ENCODE measurements around the gene MUC2.

The MUC2 gene

GRCh38 chr11:1029654-1030053, 45.0 kb upstream of the MUC2 start:
- no peaks in the 10 kb centered on the region for H3K36me3 ChIP-seq (ENCODE audit: insufficient read depth, low read length)
- H3K27ac ChIP-seq: no peak overlapping the region
- no peak overlapping the region for H3K4me3 ChIP-seq
- no peak for TF ChIP-seq POLR2AphosphoS5 (IDR thresholded peaks at IDR 0.05; ENCODE audit: borderline replicate concordance, low read depth, low read length)
- TF ChIP-seq FOXP2 (optimal IDR thresholded peaks at IDR 0.05; ENCODE audit: control extremely low read depth, extremely low read length, insufficient read depth): no peak
- no peak for TF ChIP-seq EZH2 (IDR thresholded peaks at IDR 0.05)
- DNase-seq (ENCODE audit: low read depth, low spot score): no peak
- no peak overlapping the region for H3K9ac ChIP-seq (ENCODE audit: insufficient read length)
- H3K9me3 ChIP-seq (ENCODE audit: low read depth, low read length): no peaks in the 10 kb centered on the region

GRCh38 chr11:1030086-1030485, 44.6 kb upstream of the MUC2 start:
- TF ChIP-seq POLR2AphosphoS5 (IDR thresholded peaks at IDR 0.05; ENCODE audit: borderline replicate concordance, low read depth, low read length): no peak
- Histone ChIP-seq H3K9me3 (ENCODE audit: low read depth, low read length) (no peaks in the 10 kb centered on the region), H3K27ac (no peak overlapping the region), H3K36me3 (ENCODE audit: insufficient read depth, low read length) (no peaks in the 10 kb centered on the region), H3K9ac (ENCODE audit: insufficient read length) (no peak overlapping the region), H3K4me3 (no peak overlapping the region)
- DNase-seq (ENCODE audit: low read depth, low spot score): no peak

- H3K9me3 ChIP-seq (ENCODE audit: low read depth, low read length): no peaks in the 10 kb centered on the region
- no peak for TF ChIP-seq POLR2AphosphoS5 (IDR thresholded peaks at IDR 0.05; ENCODE audit: borderline replicate concordance, low read depth, low read length)
Observed at GRCh38 chr11:1030556-1030955, 44.1 kb upstream of the MUC2 start.

GRCh38 chr11:1031121-1031899, 43.4 kb upstream of the MUC2 start:
- Histone ChIP-seq H3K36me3 (ENCODE audit: insufficient read depth, low read length) (no peaks in the 10 kb centered on the region), H3K9me3 (ENCODE audit: low read depth, low read length) (no peaks in the 10 kb centered on the region), H3K4me3 (no peak overlapping the region), H3K9ac (ENCODE audit: insufficient read length) (no peak overlapping the region), H3K27ac (no peak overlapping the region)
- TF ChIP-seq EZH2 (IDR thresholded peaks at IDR 0.05) (no peak), POLR2AphosphoS5 (IDR thresholded peaks at IDR 0.05; ENCODE audit: borderline replicate concordance, low read depth, low read length) (no peak), FOXP2 (optimal IDR thresholded peaks at IDR 0.05; ENCODE audit: control extremely low read depth, extremely low read length, insufficient read depth) (no peak)
- DNase-seq (ENCODE audit: low read depth, low spot score): no peak

More at GRCh38 chr11:1030556-1030955, 44.1 kb upstream of the MUC2 start:
- Histone ChIP-seq H3K4me3 (no peak overlapping the region), H3K36me3 (ENCODE audit: insufficient read depth, low read length) (no peaks in the 10 kb centered on the region), H3K9ac (ENCODE audit: insufficient read length) (no peak overlapping the region), H3K27ac (no peak overlapping the region)
- no peak for DNase-seq (ENCODE audit: low read depth, low spot score)

- DNase-seq (ENCODE audit: low read depth, low spot score): no peak
- Histone ChIP-seq H3K9ac (ENCODE audit: insufficient read length) (no peak overlapping the region), H3K9me3 (ENCODE audit: low read depth, low read length) (no peaks in the 10 kb centered on the region), H3K27ac (no peak overlapping the region), H3K36me3 (ENCODE audit: insufficient read depth, low read length) (no peaks in the 10 kb centered on the region), H3K4me3 (no peak overlapping the region)
- no peak for TF ChIP-seq FOXP2 (optimal IDR thresholded peaks at IDR 0.05; ENCODE audit: control extremely low read depth, extremely low read length, insufficient read depth)
- TF ChIP-seq POLR2AphosphoS5 (IDR thresholded peaks at IDR 0.05; ENCODE audit: borderline replicate concordance, low read depth, low read length): no peak
- TF ChIP-seq EZH2 (IDR thresholded peaks at IDR 0.05): no peak
Observed at GRCh38 chr11:1032310-1032891, 42.3 kb upstream of the MUC2 start.

- no peaks in the 10 kb centered on the region for H3K36me3 ChIP-seq (ENCODE audit: insufficient read depth, low read length)
- no peak overlapping the region for H3K27ac ChIP-seq
- no peak for DNase-seq (ENCODE audit: low read depth, low spot score)
- H3K4me3 ChIP-seq: no peak overlapping the region
- no peaks in the 10 kb centered on the region for H3K9me3 ChIP-seq (ENCODE audit: low read depth, low read length)
- TF ChIP-seq EZH2 (IDR thresholded peaks at IDR 0.05) (no peak), POLR2AphosphoS5 (IDR thresholded peaks at IDR 0.05; ENCODE audit: borderline replicate concordance, low read depth, low read length) (no peak), FOXP2 (optimal IDR thresholded peaks at IDR 0.05; ENCODE audit: control extremely low read depth, extremely low read length, insufficient read depth) (no peak)
- no peak overlapping the region for H3K9ac ChIP-seq (ENCODE audit: insufficient read length)
Observed at GRCh38 chr11:1033016-1033798, 41.5 kb upstream of the MUC2 start.

- H3K9ac ChIP-seq (ENCODE audit: insufficient read length): no peak overlapping the region
- no peak for TF ChIP-seq POLR2AphosphoS5 (IDR thresholded peaks at IDR 0.05; ENCODE audit: borderline replicate concordance, low read depth, low read length)
- no peak for TF ChIP-seq EZH2 (IDR thresholded peaks at IDR 0.05)
- TF ChIP-seq FOXP2 (optimal IDR thresholded peaks at IDR 0.05; ENCODE audit: control extremely low read depth, extremely low read length, insufficient read depth): no peak
- no peak for DNase-seq (ENCODE audit: low read depth, low spot score)
- H3K27ac ChIP-seq: no peak overlapping the region
- H3K4me3 ChIP-seq: no peak overlapping the region
- H3K9me3 ChIP-seq (ENCODE audit: low read depth, low read length): no peaks in the 10 kb centered on the region
- no peaks in the 10 kb centered on the region for H3K36me3 ChIP-seq (ENCODE audit: insufficient read depth, low read length)
Observed at GRCh38 chr11:1034001-1034400, 40.7 kb upstream of the MUC2 start.

GRCh38 chr11:1034456-1035295, 40.0 kb upstream of the MUC2 start:
- DNase-seq (ENCODE audit: low read depth, low spot score): no peak
- H3K27ac ChIP-seq: no peak overlapping the region
- TF ChIP-seq FOXP2 (optimal IDR thresholded peaks at IDR 0.05; ENCODE audit: control extremely low read depth, extremely low read length, insufficient read depth) (no peak), POLR2AphosphoS5 (IDR thresholded peaks at IDR 0.05; ENCODE audit: borderline replicate concordance, low read depth, low read length) (no peak), EZH2 (IDR thresholded peaks at IDR 0.05) (no peak)
- no peak overlapping the region for H3K4me3 ChIP-seq
- no peaks in the 10 kb centered on the region for H3K36me3 ChIP-seq (ENCODE audit: insufficient read depth, low read length)
- H3K9me3 ChIP-seq (ENCODE audit: low read depth, low read length): no peaks in the 10 kb centered on the region
- H3K9ac ChIP-seq (ENCODE audit: insufficient read length): no peak overlapping the region

All from SK-N-MC (cell line).